Gastroesophageal sphincter (tissue), 4 donors: ENCODE measurements around the gene AKAP6. TPM values are rescaled to one million over a fixed set of nuclear protein-coding genes. Genes with fewer than 3 reads are reported as not detected.

ENCODE experiments used
- ATAC-seq: fragments of 150-250 bp; one replicate; pipeline ENCODE4 v1.9.1; 2016; ENCODE audit warnings: mild to moderate bottlenecking, moderate library complexity
- H3K27ac ChIP-seq, 4 donors: fragments of 200-600 bp; sonication (generic) in 3 of 4; 1 replicate in 3 of 4; 2 replicates in 1 of 4; pipeline ENCODE4 v1.5.1; 2016 to 2019
- H3K27me3 ChIP-seq: fragments of 200-600 bp; sonication (generic); one replicate; pipeline ENCODE4 v1.5.1; 2019
- H3K36me3 ChIP-seq, 2 donors: fragments of 200-600 bp; sonication (generic); one replicate each; pipeline ENCODE4 v1.5.1; 2019; ENCODE audit warnings: control low read depth in 1 of 2
- H3K4me1 ChIP-seq, 3 donors: fragments of 200-600 bp; sonication (generic); 1 replicate in 2 of 3; 2 replicates in 1 of 3; pipeline ENCODE4 v1.5.1; 2016 to 2019; ENCODE audit warnings: control low read depth in 2 of 3
- H3K4me3 ChIP-seq, 2 donors: fragments of 200-600 bp; sonication (generic); one replicate each; pipeline ENCODE4 v1.5.1; 2019; ENCODE audit warnings: mild to moderate bottlenecking in 1 of 2, moderate library complexity in 1 of 2
- H3K9me3 ChIP-seq, 3 donors: fragments of 200-600 bp; sonication (generic); one replicate each; pipeline ENCODE4 v1.5.1; 2017 to 2019; ENCODE audit warnings: control low read depth in 2 of 3
- CTCF ChIP-seq, 4 experiments: fragments of 200-600 bp in 2 of 4; fragments of 450-650 bp in 2 of 4; sonication (generic) in 1 of 4; IDR thresholded peaks; one replicate each; pipeline ENCODE4 v1.5.1; 2017 to 2019; ENCODE audit warnings: antibody characterized with exemption in 4 of 4, mild to moderate bottlenecking in 2 of 4, moderate library complexity in 2 of 4
- EP300 ChIP-seq: sonication (generic); formaldehyde crosslinking; IDR thresholded peaks from one replicate; pipeline ENCODE4 v1.6.1; 2017; ENCODE audit warnings: antibody characterized with exemption, mild to moderate bottlenecking
- POLR2A ChIP-seq, 2 donors: fragments of 450-650 bp; IDR thresholded peaks; one replicate each; pipeline ENCODE4 v1.6.1; 2017; ENCODE audit warnings: antibody characterized with exemption in 2 of 2, mild to moderate bottlenecking in 2 of 2, moderate library complexity in 1 of 2
- POLR2AphosphoS5 ChIP-seq: sonication (generic); formaldehyde crosslinking; IDR thresholded peaks from one replicate; pipeline ENCODE4 v1.6.1; 2017; ENCODE audit warnings: antibody characterized with exemption
- WGBS, 2 donors: methylation state at CpG; one replicate each; pipeline ENCODE4 v1.1.5; 2018; ENCODE audit warnings: low coverage in 1 of 2; 5-methylcytosine and 5-hydroxymethylcytosine counted together
- total RNA-seq, 4 donors: library from RNA; depleted of rRNA; stranded (reverse); fragments of >200 nt; gene quantifications; one replicate each; pipeline ENCODE4 v1.1.0, GENCODE V29; 2016

Gene AKAP6
- total RNA-seq, 4 donors from 2014 or later: 33.1 to 65.4 (median 45.0) TPM

GRCh38 chr14:32559048-32559447 is 229.9 kb downstream of the AKAP6 start:
- TF ChIP-seq POLR2A (IDR thresholded peaks at IDR 0.05): no peak
- TF ChIP-seq CTCF (IDR thresholded peaks at IDR 0.05): no peak
- no peak for TF ChIP-seq EP300
- TF ChIP-seq POLR2AphosphoS5: no peak
- no peak for ATAC-seq
- H3K27ac ChIP-seq: no peak overlapping the region
- peaks cover under 1 to 39% (median 5%) of the 10 kb centered on the region in 3 donors for H3K4me1 ChIP-seq
- H3K9me3 ChIP-seq: no peaks in the 10 kb centered on the region
- no peak overlapping the region for H3K4me3 ChIP-seq
- H3K27me3 ChIP-seq: no peaks in the 10 kb centered on the region
- WGBS, 2 donors: 40 to 67% methylated on average over 1 of the region's 1 CpG
- no peaks in the 10 kb centered on the region for H3K36me3 ChIP-seq

- H3K27me3 ChIP-seq: no peaks in the 10 kb centered on the region
- H3K9me3 ChIP-seq: no peaks in the 10 kb centered on the region
- WGBS, 2 donors: 46 to 63% methylated on average over 1 of the region's 1 CpG
- no peak overlapping the region for H3K4me3 ChIP-seq
- H3K4me1 ChIP-seq: peaks cover 6 to 45% (median 11%) of the 10 kb centered on the region in 3 donors
- no peak for ATAC-seq
- peak overlapping the region in 2 of 4 donors; percentile 27 to 47 for H3K27ac ChIP-seq
- no peak for TF ChIP-seq POLR2AphosphoS5
- TF ChIP-seq CTCF (IDR thresholded peaks at IDR 0.05): no peak
- no peak for TF ChIP-seq POLR2A (IDR thresholded peaks at IDR 0.05)
- TF ChIP-seq EP300: no peak
- H3K36me3 ChIP-seq: no peaks in the 10 kb centered on the region
These were observed 230.5 kb downstream of the AKAP6 start for GRCh38 chr14:32559590-32559989.

- Histone ChIP-seq H3K4me1 (peaks cover 14 to 52% (median 18%) of the 10 kb centered on the region in 3 donors), H3K27me3 (no peaks in the 10 kb centered on the region), H3K27ac (peak overlapping the region; percentile 61 to 73 (median 67)), H3K9me3 (no peaks in the 10 kb centered on the region), H3K4me3 (no peak overlapping the region), H3K36me3 (no peaks in the 10 kb centered on the region)
- WGBS, 2 donors: 19 to 20% methylated on average over 9 of the region's 9 CpGs
- peak; percentile 65 for ATAC-seq
- peak; percentile 80 to 94 (median 88) for TF ChIP-seq CTCF (IDR thresholded peaks at IDR 0.05)
- TF ChIP-seq POLR2AphosphoS5: no peak
These were observed 231.2 kb downstream of the AKAP6 start for GRCh38 chr14:32560209-32560857.

GRCh38 chr14:32561520-32561919 is 232.4 kb downstream of the AKAP6 start:
- peak; percentile 72 for ATAC-seq
- 0 to 17% methylated on average over 1 of the region's 1 CpG for WGBS, 2 donors
- peak overlapping the region; percentile 61 to 73 (median 67) for H3K27ac ChIP-seq
- no peaks in the 10 kb centered on the region for H3K9me3 ChIP-seq
- H3K4me1 ChIP-seq: peaks cover 15 to 61% (median 26%) of the 10 kb centered on the region in 3 donors
- H3K36me3 ChIP-seq: no peaks in the 10 kb centered on the region
- H3K27me3 ChIP-seq: no peaks in the 10 kb centered on the region
- peak; percentile 91 for TF ChIP-seq POLR2AphosphoS5
- TF ChIP-seq POLR2A (IDR thresholded peaks at IDR 0.05): no peak
- no peak overlapping the region for H3K4me3 ChIP-seq

GRCh38 chr14:32564596-32564995 is 235.5 kb downstream of the AKAP6 start:
- TF ChIP-seq CTCF (IDR thresholded peaks at IDR 0.05) (no peak), POLR2AphosphoS5 (peak; percentile 56), EP300 (no peak)
- no peaks in the 10 kb centered on the region for H3K27me3 ChIP-seq
- no peaks in the 10 kb centered on the region for H3K9me3 ChIP-seq
- H3K27ac ChIP-seq: peak overlapping the region; percentile 73 to 81 (median 77)
- no peaks in the 10 kb centered on the region for H3K36me3 ChIP-seq
- H3K4me3 ChIP-seq: no peak overlapping the region
- peak; percentile 42 for ATAC-seq
- peaks cover 15 to 64% (median 28%) of the 10 kb centered on the region in 3 donors for H3K4me1 ChIP-seq
